ENCODE data around the gene NEMP2.

Gene NEMP2

DNA sequence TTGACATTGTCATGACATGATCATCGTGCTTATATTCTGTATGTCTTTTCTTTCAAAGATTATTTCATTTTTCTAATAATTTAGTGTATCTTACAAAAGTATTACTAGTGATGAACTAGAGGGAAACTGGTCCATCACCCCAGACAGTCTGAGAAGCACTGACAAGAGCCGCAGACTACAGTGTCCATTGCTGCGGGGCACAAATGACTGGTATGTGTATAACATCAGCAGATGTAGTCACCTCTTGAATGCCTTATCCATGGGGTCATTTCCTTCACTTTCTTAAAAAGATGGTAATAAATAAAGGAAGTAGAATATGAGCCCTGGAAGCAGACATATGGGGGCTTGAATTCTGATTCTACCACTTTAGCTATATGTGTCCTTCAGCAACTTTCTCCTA is 29.6 kb downstream of the NEMP2 start:
- ATAC-seq = no peak
- TF ChIP-seq BACH2 (CRISPR knock-in tag; IDR thresholded peaks at IDR 0.05; ENCODE audit: borderline replicate concordance) = no peak
- TF ChIP-seq ZFP30 (CRISPR knock-in tag; IDR thresholded peaks at IDR 0.05) = no peak
- TF ChIP-seq, protein P1, sequence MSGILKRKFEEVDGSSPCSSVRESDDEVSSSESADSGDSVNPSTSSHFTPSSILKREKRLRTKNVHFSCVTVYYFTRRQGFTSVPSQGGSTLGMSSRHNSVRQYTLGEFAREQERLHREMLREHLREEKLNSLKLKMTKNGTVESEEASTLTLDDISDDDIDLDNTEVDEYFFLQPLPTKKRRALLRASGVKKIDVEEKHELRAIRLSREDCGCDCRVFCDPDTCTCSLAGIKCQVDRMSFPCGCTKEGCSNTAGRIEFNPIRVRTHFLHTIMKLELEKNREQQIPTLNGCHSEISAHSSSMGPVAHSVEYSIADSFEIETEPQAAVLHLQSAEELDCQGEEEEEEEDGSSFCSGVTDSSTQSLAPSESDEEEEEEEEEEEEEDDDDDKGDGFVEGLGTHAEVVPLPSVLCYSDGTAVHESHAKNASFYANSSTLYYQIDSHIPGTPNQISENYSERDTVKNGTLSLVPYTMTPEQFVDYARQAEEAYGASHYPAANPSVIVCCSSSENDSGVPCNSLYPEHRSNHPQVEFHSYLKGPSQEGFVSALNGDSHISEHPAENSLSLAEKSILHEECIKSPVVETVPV (CRISPR knock-in tag; IDR thresholded peaks at IDR 0.05) = no peak
- TF ChIP-seq SNAI2 (CRISPR knock-in tag; IDR thresholded peaks at IDR 0.05) = no peak
- TF ChIP-seq TOX (CRISPR knock-in tag; IDR thresholded peaks at IDR 0.05; ENCODE audit: borderline replicate concordance) = no peak
- TF ChIP-seq, protein P2, sequence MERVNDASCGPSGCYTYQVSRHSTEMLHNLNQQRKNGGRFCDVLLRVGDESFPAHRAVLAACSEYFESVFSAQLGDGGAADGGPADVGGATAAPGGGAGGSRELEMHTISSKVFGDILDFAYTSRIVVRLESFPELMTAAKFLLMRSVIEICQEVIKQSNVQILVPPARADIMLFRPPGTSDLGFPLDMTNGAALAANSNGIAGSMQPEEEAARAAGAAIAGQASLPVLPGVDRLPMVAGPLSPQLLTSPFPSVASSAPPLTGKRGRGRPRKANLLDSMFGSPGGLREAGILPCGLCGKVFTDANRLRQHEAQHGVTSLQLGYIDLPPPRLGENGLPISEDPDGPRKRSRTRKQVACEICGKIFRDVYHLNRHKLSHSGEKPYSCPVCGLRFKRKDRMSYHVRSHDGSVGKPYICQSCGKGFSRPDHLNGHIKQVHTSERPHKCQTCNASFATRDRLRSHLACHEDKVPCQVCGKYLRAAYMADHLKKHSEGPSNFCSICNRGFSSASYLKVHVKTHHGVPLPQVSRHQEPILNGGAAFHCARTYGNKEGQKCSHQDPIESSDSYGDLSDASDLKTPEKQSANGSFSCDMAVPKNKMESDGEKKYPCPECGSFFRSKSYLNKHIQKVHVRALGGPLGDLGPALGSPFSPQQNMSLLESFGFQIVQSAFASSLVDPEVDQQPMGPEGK (CRISPR knock-in tag; IDR thresholded peaks at IDR 0.05; ENCODE audit: borderline replicate concordance) = no peak
- TF ChIP-seq ZNF70 (CRISPR knock-in tag; IDR thresholded peaks at IDR 0.05) = no peak
- TF ChIP-seq ISL1 (CRISPR knock-in tag; IDR thresholded peaks at IDR 0.05) = no peak
- no peak for TF ChIP-seq CSDC2 (CRISPR knock-in tag; IDR thresholded peaks at IDR 0.05)

DNA sequence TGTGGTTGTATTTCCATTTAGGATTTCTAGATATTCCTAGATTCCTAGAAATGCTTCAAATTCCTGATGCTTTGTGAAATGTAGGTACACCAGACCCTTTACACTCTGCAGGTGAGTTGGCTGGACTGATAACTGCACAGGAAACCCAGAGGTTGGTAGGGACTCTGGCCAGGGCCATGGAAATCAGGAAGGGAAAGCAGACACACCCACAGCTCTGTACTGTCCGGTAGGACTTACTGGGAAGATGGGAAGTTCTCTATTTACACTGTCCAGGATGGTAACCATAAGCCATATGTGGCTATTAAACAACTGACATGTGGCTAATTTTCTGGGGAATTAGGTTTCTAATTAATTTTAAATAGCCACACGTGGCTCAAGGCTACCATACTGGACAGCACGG is 31.4 kb downstream of the NEMP2 start:
- ATAC-seq = no peak
- TF ChIP-seq TOX (CRISPR knock-in tag; IDR thresholded peaks at IDR 0.05; ENCODE audit: borderline replicate concordance) = no peak
- TF ChIP-seq ARNTL (CRISPR knock-in tag; IDR thresholded peaks at IDR 0.05; ENCODE audit: borderline replicate concordance, low read depth) = no peak
- TF ChIP-seq GLIS3 (CRISPR knock-in tag; IDR thresholded peaks at IDR 0.05) = no peak
- no peak for TF ChIP-seq ZFP3 (CRISPR knock-in tag; IDR thresholded peaks at IDR 0.05)
- no peak for TF ChIP-seq CSDC2 (CRISPR knock-in tag; IDR thresholded peaks at IDR 0.05)
- TF ChIP-seq, protein P3, sequence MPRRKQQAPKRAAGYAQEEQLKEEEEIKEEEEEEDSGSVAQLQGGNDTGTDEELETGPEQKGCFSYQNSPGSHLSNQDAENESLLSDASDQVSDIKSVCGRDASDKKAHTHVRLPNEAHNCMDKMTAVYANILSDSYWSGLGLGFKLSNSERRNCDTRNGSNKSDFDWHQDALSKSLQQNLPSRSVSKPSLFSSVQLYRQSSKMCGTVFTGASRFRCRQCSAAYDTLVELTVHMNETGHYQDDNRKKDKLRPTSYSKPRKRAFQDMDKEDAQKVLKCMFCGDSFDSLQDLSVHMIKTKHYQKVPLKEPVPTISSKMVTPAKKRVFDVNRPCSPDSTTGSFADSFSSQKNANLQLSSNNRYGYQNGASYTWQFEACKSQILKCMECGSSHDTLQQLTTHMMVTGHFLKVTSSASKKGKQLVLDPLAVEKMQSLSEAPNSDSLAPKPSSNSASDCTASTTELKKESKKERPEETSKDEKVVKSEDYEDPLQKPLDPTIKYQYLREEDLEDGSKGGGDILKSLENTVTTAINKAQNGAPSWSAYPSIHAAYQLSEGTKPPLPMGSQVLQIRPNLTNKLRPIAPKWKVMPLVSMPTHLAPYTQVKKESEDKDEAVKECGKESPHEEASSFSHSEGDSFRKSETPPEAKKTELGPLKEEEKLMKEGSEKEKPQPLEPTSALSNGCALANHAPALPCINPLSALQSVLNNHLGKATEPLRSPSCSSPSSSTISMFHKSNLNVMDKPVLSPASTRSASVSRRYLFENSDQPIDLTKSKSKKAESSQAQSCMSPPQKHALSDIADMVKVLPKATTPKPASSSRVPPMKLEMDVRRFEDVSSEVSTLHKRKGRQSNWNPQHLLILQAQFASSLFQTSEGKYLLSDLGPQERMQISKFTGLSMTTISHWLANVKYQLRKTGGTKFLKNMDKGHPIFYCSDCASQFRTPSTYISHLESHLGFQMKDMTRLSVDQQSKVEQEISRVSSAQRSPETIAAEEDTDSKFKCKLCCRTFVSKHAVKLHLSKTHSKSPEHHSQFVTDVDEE (CRISPR knock-in tag; IDR thresholded peaks at IDR 0.05) = no peak
- no peak for TF ChIP-seq BACH2 (CRISPR knock-in tag; IDR thresholded peaks at IDR 0.05; ENCODE audit: borderline replicate concordance)
- TF ChIP-seq, protein P4, sequence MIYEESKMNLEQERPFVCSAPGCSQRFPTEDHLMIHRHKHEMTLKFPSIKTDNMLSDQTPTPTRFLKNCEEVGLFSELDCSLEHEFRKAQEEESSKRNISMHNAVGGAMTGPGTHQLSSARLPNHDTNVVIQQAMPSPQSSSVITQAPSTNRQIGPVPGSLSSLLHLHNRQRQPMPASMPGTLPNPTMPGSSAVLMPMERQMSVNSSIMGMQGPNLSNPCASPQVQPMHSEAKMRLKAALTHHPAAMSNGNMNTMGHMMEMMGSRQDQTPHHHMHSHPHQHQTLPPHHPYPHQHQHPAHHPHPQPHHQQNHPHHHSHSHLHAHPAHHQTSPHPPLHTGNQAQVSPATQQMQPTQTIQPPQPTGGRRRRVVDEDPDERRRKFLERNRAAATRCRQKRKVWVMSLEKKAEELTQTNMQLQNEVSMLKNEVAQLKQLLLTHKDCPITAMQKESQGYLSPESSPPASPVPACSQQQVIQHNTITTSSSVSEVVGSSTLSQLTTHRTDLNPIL (CRISPR knock-in tag; IDR thresholded peaks at IDR 0.05; ENCODE audit: low read depth) = no peak

DNA sequence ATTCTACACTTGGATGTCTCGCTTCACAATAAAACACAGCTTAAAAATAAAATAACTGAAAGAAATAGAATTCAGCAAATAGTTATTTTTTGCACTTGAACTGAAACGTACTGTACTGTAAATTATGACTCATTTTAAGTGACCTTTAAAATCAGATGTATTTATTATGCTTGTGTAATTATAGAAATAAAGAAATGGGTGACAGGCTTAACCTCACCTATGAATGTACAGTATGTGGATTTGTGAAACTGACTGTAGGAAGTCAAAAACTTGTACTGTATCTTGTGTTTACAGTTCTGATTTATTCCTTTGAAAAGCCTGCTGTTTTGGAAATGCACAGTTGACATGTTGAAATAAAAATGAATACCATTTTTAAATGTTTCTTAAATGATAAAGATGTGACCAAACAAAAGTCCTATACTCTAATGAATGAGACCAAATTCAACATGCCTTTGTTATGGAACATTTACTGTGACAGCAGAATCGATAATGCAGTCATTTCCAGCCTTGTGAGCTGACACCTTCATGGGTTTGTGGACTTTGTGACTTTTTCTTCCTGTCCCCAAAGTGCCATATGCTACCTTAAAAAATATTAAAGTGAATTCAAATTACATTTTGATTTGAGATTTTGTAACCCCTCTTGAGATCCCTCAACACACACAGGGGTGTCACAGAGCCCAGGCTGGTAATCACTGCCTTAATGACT is 32.7 kb downstream of the NEMP2 start:
- TF ChIP-seq ARNTL (CRISPR knock-in tag; IDR thresholded peaks at IDR 0.05; ENCODE audit: borderline replicate concordance, low read depth) (no peak), ZC3H10 (CRISPR knock-in tag; IDR thresholded peaks at IDR 0.05) (no peak), ISL1 (CRISPR knock-in tag; IDR thresholded peaks at IDR 0.05) (no peak), PPARA (CRISPR knock-in tag; IDR thresholded peaks at IDR 0.05; ENCODE audit: borderline replicate concordance) (no peak), GLIS3 (CRISPR knock-in tag; IDR thresholded peaks at IDR 0.05) (no peak), ESRRG (CRISPR knock-in tag; IDR thresholded peaks at IDR 0.05) (no peak), TCF4 (CRISPR knock-in tag; IDR thresholded peaks at IDR 0.05; ENCODE audit: borderline replicate concordance) (no peak), SNAI2 (CRISPR knock-in tag; IDR thresholded peaks at IDR 0.05) (no peak), OSR1 (CRISPR knock-in tag; IDR thresholded peaks at IDR 0.05) (no peak), TOX (CRISPR knock-in tag; IDR thresholded peaks at IDR 0.05; ENCODE audit: borderline replicate concordance) (no peak), RARB (CRISPR knock-in tag; IDR thresholded peaks at IDR 0.05) (no peak), ZNF70 (CRISPR knock-in tag; IDR thresholded peaks at IDR 0.05) (no peak), CSDC2 (CRISPR knock-in tag; IDR thresholded peaks at IDR 0.05) (no peak)
- TF ChIP-seq, protein P3 (CRISPR knock-in tag; IDR thresholded peaks at IDR 0.05) = no peak
- TF ChIP-seq, protein P1 (CRISPR knock-in tag; IDR thresholded peaks at IDR 0.05) = no peak
- TF ChIP-seq, protein P2 (CRISPR knock-in tag; IDR thresholded peaks at IDR 0.05; ENCODE audit: borderline replicate concordance) = no peak

More for the DNA sequence above, 32.7 kb downstream of the NEMP2 start:
- no peak for ATAC-seq
